Activated CD4-positive, alpha-beta T cell treated with anti-CD3 and anti-CD28 coated beads for 1 hour (primary cell): ENCODE results near the gene OIT3.
"Not testable (repeated sequence)": the region's sequence is repeated elsewhere in the genome, so short reads cannot be mapped to it uniquely, and the experiment has no call there.

Source experiments
- DNase-seq: peaks from one replicate; pipeline ENCODE4 v3.0.0-alpha.2; 2020

The OIT3 gene

GRCh38 chr10:72904806-72905205 is 11.3 kb downstream of the OIT3 start:
- DNase-seq = no peak

GRCh38 chr10:72906446-72906845 is 12.9 kb downstream of the OIT3 start:
- DNase-seq = no peak

- DNase-seq = no peak
Measured at GRCh38 chr10:72910705-72911104, 17.2 kb downstream of the OIT3 start.

- no peak for DNase-seq
Measured at GRCh38 chr10:72911758-72912157, 18.2 kb downstream of the OIT3 start.

GRCh38 chr10:72912736-72913135 is 19.2 kb downstream of the OIT3 start:
- no peak for DNase-seq

GRCh38 chr10:72913287-72913686 is 19.7 kb downstream of the OIT3 start:
- DNase-seq = no peak

GRCh38 chr10:72917201-72917600 is 23.7 kb downstream of the OIT3 start:
- not testable (repeated sequence) for DNase-seq

GRCh38 chr10:72917803-72918332 is 24.3 kb downstream of the OIT3 start:
- not testable (repeated sequence) for DNase-seq

GRCh38 chr10:72918352-72918751 is 24.8 kb downstream of the OIT3 start:
- DNase-seq = no peak

GRCh38 chr10:72921147-72921683 is 27.7 kb downstream of the OIT3 start:
- DNase-seq = not testable (repeated sequence)

GRCh38 chr10:72924351-72924750 is 30.8 kb downstream of the OIT3 start:
- DNase-seq = no peak

- no peak for DNase-seq
Measured at GRCh38 chr10:72925951-72926465, 32.5 kb downstream of the OIT3 start.

- DNase-seq = no peak
Measured at GRCh38 chr10:72927485-72927884, 33.9 kb downstream of the OIT3 start.

- DNase-seq = no peak
Measured at GRCh38 chr10:72928798-72929197, 35.3 kb downstream of the OIT3 start.

- no peak for DNase-seq
Measured at GRCh38 chr10:72930276-72930675, 36.7 kb downstream of the OIT3 start.

GRCh38 chr10:72932259-72933015 is 38.9 kb downstream of the OIT3 start:
- DNase-seq = no peak

GRCh38 chr10:72935361-72935760 is 41.8 kb downstream of the OIT3 start:
- DNase-seq = no peak

GRCh38 chr10:72943498-72944234 is 50.1 kb downstream of the OIT3 start:
- DNase-seq = no peak

- no peak for DNase-seq
Measured at GRCh38 chr10:72946963-72947362, 53.4 kb downstream of the OIT3 start.

- no peak for DNase-seq
Measured at GRCh38 chr10:72948762-72949161, 55.2 kb downstream of the OIT3 start.

- no peak for DNase-seq
Measured at GRCh38 chr10:72951760-72952159, 58.2 kb downstream of the OIT3 start.

- DNase-seq = no peak
Measured at GRCh38 chr10:72952189-72952588, 58.6 kb downstream of the OIT3 start.

GRCh38 chr10:72952642-72953158 is 59.2 kb downstream of the OIT3 start:
- DNase-seq = no peak
